Trophoblast cell (in vitro differentiated cells and primary cell): ENCODE measurements around the gene NCLN.
A peak's percentile ranks its signal among the peaks of the same experiment; 100 is the strongest.

ENCODE experiments used
- DNase-seq, 2 donors: peaks; one replicate each; pipeline ENCODE4 v3.0.0-alpha.2; 2016
- H2AFZ ChIP-seq: 2 replicates; pipeline ENCODE4 v1.6.1; 2013; ENCODE audit warnings: low read length, moderate library complexity, mild to moderate bottlenecking; ENCODE audit not compliant: insufficient read depth, poor library complexity
- H2AK5ac ChIP-seq: 2 replicates; pipeline ENCODE4 v1.6.1; 2013; ENCODE audit warnings: mild to moderate bottlenecking, low read length
- H2BK120ac ChIP-seq: 2 replicates; pipeline ENCODE4 v1.6.1; 2013; ENCODE audit warnings: low read length, mild to moderate bottlenecking, moderate library complexity; ENCODE audit not compliant: insufficient read depth, poor library complexity
- H2BK12ac ChIP-seq: 2 replicates; pipeline ENCODE4 v1.6.1; 2013; ENCODE audit warnings: mild to moderate bottlenecking, low read length, moderate library complexity
- H2BK5ac ChIP-seq: 2 replicates; pipeline ENCODE4 v1.6.1; 2013; ENCODE audit warnings: low read length, low read depth, moderate library complexity, mild to moderate bottlenecking; ENCODE audit not compliant: poor library complexity
- H3K14ac ChIP-seq: 2 replicates; pipeline ENCODE4 v1.6.1; 2013; ENCODE audit warnings: mild to moderate bottlenecking, low read length
- H3K18ac ChIP-seq: 2 replicates; pipeline ENCODE4 v1.6.1; 2013; ENCODE audit warnings: mild to moderate bottlenecking, low read length
- H3K23ac ChIP-seq: 2 replicates; pipeline ENCODE4 v1.6.1; 2013; ENCODE audit warnings: low read length
- H3K27ac ChIP-seq: 2 replicates; pipeline ENCODE4 v1.5.1; 2013; ENCODE audit warnings: low read depth, mild to moderate bottlenecking, inconsistent platforms, low read length, moderate library complexity
- H3K27me3 ChIP-seq: 2 replicates; pipeline ENCODE4 v1.6.1; 2013; ENCODE audit warnings: inconsistent platforms, mild to moderate bottlenecking, low read length, moderate library complexity; ENCODE audit not compliant: insufficient read depth
- H3K36me3 ChIP-seq, 2 experiments: 1 replicate in 1 of 2; 2 replicates in 1 of 2; pipeline ENCODE4 v1.6.1; 2013; ENCODE audit warnings: low read length in 2 of 2, mild to moderate bottlenecking in 2 of 2, moderate library complexity in 1 of 2; ENCODE audit not compliant: insufficient read depth in 2 of 2, control insufficient read depth in 1 of 2
- H3K4ac ChIP-seq: 2 replicates; pipeline ENCODE4 v1.6.1; 2013; ENCODE audit warnings: low read depth, mild to moderate bottlenecking, low read length, moderate library complexity
- H3K4me1 ChIP-seq, 2 experiments: 1 replicate in 1 of 2; 2 replicates in 1 of 2; pipeline ENCODE4 v1.6.1; 2013; ENCODE audit warnings: low read length in 2 of 2, mild to moderate bottlenecking in 2 of 2, moderate library complexity in 1 of 2; ENCODE audit not compliant: insufficient read depth in 2 of 2, control insufficient read depth in 1 of 2
- H3K4me2 ChIP-seq: 2 replicates; pipeline ENCODE4 v1.6.1; 2013; ENCODE audit warnings: inconsistent platforms, mild to moderate bottlenecking, low read length, moderate library complexity
- H3K4me3 ChIP-seq: 2 replicates; pipeline ENCODE4 v1.5.1; 2013; ENCODE audit warnings: mild to moderate bottlenecking, low read depth, low read length, inconsistent platforms
- H3K79me1 ChIP-seq: one replicate; pipeline ENCODE4 v1.6.1; 2013; ENCODE audit warnings: low read length
- H3K79me2 ChIP-seq: 2 replicates; pipeline ENCODE4 v1.6.1; 2013; ENCODE audit warnings: low read length, mild to moderate bottlenecking; ENCODE audit not compliant: control insufficient read depth, insufficient read depth, poor library complexity
- H3K9ac ChIP-seq: 2 replicates; pipeline ENCODE4 v1.6.1; 2013; ENCODE audit warnings: mild to moderate bottlenecking, low read length
- H3K9me3 ChIP-seq: 2 replicates; pipeline ENCODE4 v1.6.1; 2013; ENCODE audit warnings: low read depth, mild to moderate bottlenecking, control low read depth, inconsistent platforms, low read length; ENCODE audit not compliant: insufficient read depth
- H4K12ac ChIP-seq: 2 replicates; pipeline ENCODE4 v1.6.1; 2013; ENCODE audit warnings: low read depth, mild to moderate bottlenecking, low read length, moderate library complexity
- H4K8ac ChIP-seq: 2 replicates; pipeline ENCODE4 v1.6.1; 2013; ENCODE audit warnings: low read depth, mild to moderate bottlenecking, low read length, moderate library complexity
- H4K91ac ChIP-seq: one replicate; pipeline ENCODE4 v1.6.1; 2013; ENCODE audit warnings: low read depth, mild to moderate bottlenecking, low read length, moderate library complexity
- WGBS: extraction: QIAGEN DNeasy Blood & Tissue Kit; methylation state at CpG from one replicate; pipeline ENCODE4 v1.1.7; 2013; ENCODE audit warnings: missing lambda C conversion rate; ENCODE audit not compliant: insufficient read length, insufficient coverage; ENCODE audit errors: extremely low coverage; 5-methylcytosine and 5-hydroxymethylcytosine counted together

Gene NCLN

GRCh38 chr19:3138268-3138667 is 47.5 kb upstream of the NCLN start:
- Histone ChIP-seq H3K14ac (no peak overlapping the region), H3K4me3 (no peak overlapping the region), H3K23ac (no peak overlapping the region), H4K91ac (no peak overlapping the region), H4K8ac (no peak overlapping the region), H2AK5ac (no peak overlapping the region), H2BK120ac (no peak overlapping the region), H3K27me3 (no peaks in the 10 kb centered on the region), H3K4me1 (no peaks in the 10 kb centered on the region), H2BK12ac (no peak overlapping the region), H3K9ac (no peak overlapping the region), H3K4me2 (no peak overlapping the region), H3K36me3 (no peaks in the 10 kb centered on the region), H3K79me1 (no peaks in the 10 kb centered on the region), H3K18ac (no peak overlapping the region), H3K27ac (no peak overlapping the region), H3K79me2 (no peaks in the 10 kb centered on the region), H4K12ac (no peak overlapping the region), H3K9me3 (no peaks in the 10 kb centered on the region), H3K4ac (no peak overlapping the region), H2AFZ (no peak overlapping the region), H2BK5ac (no peak overlapping the region)
- WGBS: no CpG with 5 or more reads among the region's 15 CpGs
- no peak for DNase-seq

DNA sequence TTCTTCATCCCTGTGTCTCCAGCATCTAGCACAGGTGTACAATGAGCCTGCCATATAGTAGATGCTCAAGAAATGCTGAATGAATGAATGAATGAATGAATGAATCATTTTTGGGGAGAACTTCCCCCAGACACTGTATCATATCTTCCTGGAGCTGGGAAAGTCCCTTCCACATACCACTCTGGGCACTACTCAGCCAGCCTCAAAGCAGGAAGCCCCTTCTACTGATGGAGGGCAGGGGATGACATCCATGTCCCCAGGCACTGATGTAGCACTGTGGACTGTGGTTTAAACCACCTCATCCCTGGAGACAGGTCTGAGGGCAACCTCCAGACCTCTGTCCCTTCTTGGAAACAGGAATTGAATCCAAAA is 45.1 kb upstream of the NCLN start:
- no peaks in the 10 kb centered on the region for H3K79me2 ChIP-seq
- H2AK5ac ChIP-seq: no peak overlapping the region
- no peak overlapping the region for H3K14ac ChIP-seq
- H3K27ac ChIP-seq: no peak overlapping the region
- no peak overlapping the region for H2BK120ac ChIP-seq
- H3K4ac ChIP-seq: no peak overlapping the region
- no peak overlapping the region for H4K8ac ChIP-seq
- H3K23ac ChIP-seq: no peak overlapping the region
- no peaks in the 10 kb centered on the region for H3K27me3 ChIP-seq
- no peak overlapping the region for H2BK12ac ChIP-seq
- H3K9me3 ChIP-seq: no peaks in the 10 kb centered on the region
- H3K9ac ChIP-seq: no peak overlapping the region
- no peak overlapping the region for H4K12ac ChIP-seq
- no peak overlapping the region for H2AFZ ChIP-seq
- H3K36me3 ChIP-seq: no peaks in the 10 kb centered on the region
- H4K91ac ChIP-seq: no peak overlapping the region
- H3K4me2 ChIP-seq: no peak overlapping the region
- H3K79me1 ChIP-seq: no peaks in the 10 kb centered on the region
- no peak for DNase-seq
- no peaks in the 10 kb centered on the region for H3K4me1 ChIP-seq
- no peak overlapping the region for H3K4me3 ChIP-seq
- H3K18ac ChIP-seq: no peak overlapping the region
- H2BK5ac ChIP-seq: no peak overlapping the region

DNA sequence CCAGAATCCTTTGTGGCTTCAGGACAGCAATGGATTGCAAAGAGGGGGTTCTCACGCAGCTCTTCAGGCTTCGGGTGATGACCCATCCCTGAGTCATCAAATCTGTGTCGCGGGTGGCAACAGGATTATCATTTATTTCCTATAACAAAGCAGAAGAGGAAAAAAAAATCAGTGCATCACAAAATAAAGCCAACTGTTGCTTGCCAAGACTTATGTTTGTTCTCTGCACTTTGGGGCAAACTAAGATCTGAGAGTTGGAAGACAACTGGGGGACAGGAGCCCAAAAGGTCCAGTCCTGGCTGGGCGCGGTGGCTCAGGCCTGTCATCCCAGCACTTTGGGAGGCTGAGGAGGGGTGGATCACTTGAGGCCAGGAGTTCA is 43.4 kb upstream of the NCLN start:
- no peak overlapping the region for H2BK5ac ChIP-seq
- H3K79me2 ChIP-seq: no peaks in the 10 kb centered on the region
- H4K12ac ChIP-seq: no peak overlapping the region
- no peak overlapping the region for H3K23ac ChIP-seq
- H2AK5ac ChIP-seq: no peak overlapping the region
- H3K27me3 ChIP-seq: no peaks in the 10 kb centered on the region
- H3K4me3 ChIP-seq: no peak overlapping the region
- no peak overlapping the region for H4K8ac ChIP-seq
- H3K27ac ChIP-seq: no peak overlapping the region
- no peaks in the 10 kb centered on the region for H3K79me1 ChIP-seq
- no peaks in the 10 kb centered on the region for H3K4me1 ChIP-seq
- H2AFZ ChIP-seq: no peak overlapping the region
- H3K9ac ChIP-seq: no peak overlapping the region
- no peak overlapping the region for H3K18ac ChIP-seq
- H3K4ac ChIP-seq: no peak overlapping the region
- no CpG with 5 or more reads among the region's 6 CpGs for WGBS
- H3K36me3 ChIP-seq: no peaks in the 10 kb centered on the region
- peak in 1 of 2 donors; percentile 36 for DNase-seq
- H4K91ac ChIP-seq: no peak overlapping the region
- no peak overlapping the region for H3K4me2 ChIP-seq
- H2BK12ac ChIP-seq: no peak overlapping the region
- no peak overlapping the region for H2BK120ac ChIP-seq
- H3K9me3 ChIP-seq: peaks cover 1% of the 10 kb centered on the region
- no peak overlapping the region for H3K14ac ChIP-seq

DNA sequence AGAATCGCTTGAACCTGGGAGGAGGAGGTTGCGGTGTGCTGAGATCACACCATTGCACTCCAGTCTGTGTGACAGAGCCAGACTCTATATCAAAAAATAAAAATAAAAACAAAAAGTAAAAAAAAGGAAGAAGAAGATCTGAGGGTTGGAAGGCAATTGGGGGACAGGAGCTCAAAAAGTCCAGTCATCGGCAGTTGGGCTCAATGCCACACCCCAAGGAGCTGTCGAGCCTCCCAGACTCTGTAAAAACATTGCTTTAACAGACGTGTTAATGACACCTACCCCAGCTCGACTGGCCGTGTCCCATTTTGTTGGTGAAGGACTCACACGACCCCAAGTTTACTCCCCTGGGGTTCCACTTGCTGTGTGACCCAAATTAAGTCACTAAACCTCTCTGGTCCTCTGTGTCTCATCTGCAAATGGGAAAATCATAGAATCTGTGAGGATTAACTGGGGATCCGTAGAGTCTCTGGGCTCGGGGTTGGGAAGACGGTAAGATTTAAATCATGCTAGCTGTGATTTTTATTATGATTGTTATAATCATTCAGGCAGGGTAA is 42.9 kb upstream of the NCLN start:
- Histone ChIP-seq H4K91ac (no peak overlapping the region), H3K27ac (no peak overlapping the region), H3K27me3 (no peaks in the 10 kb centered on the region), H2AFZ (no peak overlapping the region), H3K23ac (no peak overlapping the region), H3K14ac (no peak overlapping the region), H4K12ac (no peak overlapping the region), H3K4ac (no peak overlapping the region), H3K9ac (no peak overlapping the region), H2BK12ac (no peak overlapping the region), H2AK5ac (no peak overlapping the region), H2BK120ac (no peak overlapping the region), H2BK5ac (no peak overlapping the region), H3K18ac (no peak overlapping the region), H3K4me1 (no peaks in the 10 kb centered on the region), H3K36me3 (no peaks in the 10 kb centered on the region), H3K9me3 (peaks cover 1% of the 10 kb centered on the region), H3K79me1 (no peaks in the 10 kb centered on the region), H3K4me2 (no peak overlapping the region), H4K8ac (no peak overlapping the region), H3K79me2 (no peaks in the 10 kb centered on the region), H3K4me3 (no peak overlapping the region)
- DNase-seq: no peak
- WGBS: no CpG with 5 or more reads among the region's 11 CpGs
